Breast epithelium (tissue), 3 donors: ENCODE measurements around the gene ARHGAP9.

Experiments
- POLR2A ChIP-seq: fragments of 450-650 bp; IDR thresholded peaks from one replicate; pipeline ENCODE4 v1.6.1; 2016; ENCODE audit warnings: antibody characterized with exemption, mild to moderate bottlenecking, moderate library complexity
- POLR2AphosphoS5 ChIP-seq, 3 donors: sonication (generic); formaldehyde crosslinking; IDR thresholded peaks; one replicate each; pipeline ENCODE4 v1.6.1; 2017; ENCODE audit warnings: antibody characterized with exemption in 3 of 3
- TF ChIP-seq, protein P1 (sequence below), 3 donors: fragments of 450-650 bp; IDR thresholded peaks; one replicate each; pipeline ENCODE4 v1.5.1; 2016 to 2017; ENCODE audit warnings: antibody characterized with exemption in 3 of 3, mild to moderate bottlenecking in 3 of 3, moderate library complexity in 3 of 3

DNA sequence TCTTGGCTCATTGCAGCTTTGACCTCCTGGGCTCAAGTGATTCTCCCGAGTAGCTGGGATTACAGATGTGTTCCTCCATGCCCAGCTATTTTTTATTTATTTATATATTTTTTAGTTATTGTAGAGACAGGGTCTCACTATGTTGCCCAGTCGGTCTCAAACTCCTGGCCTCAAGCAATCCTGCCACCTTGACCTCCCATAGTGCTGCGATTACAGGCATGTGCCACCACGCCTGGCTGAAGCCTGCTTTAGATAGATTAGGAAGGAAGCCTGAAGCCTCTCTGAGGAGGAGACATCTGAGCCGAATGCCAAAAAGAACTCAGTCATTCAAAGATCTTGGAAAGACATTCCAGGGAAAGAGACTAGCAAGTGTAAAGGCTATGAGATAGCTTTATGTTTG, 34.9 kb downstream of the ARHGAP9 start:
- TF ChIP-seq, protein P1, sequence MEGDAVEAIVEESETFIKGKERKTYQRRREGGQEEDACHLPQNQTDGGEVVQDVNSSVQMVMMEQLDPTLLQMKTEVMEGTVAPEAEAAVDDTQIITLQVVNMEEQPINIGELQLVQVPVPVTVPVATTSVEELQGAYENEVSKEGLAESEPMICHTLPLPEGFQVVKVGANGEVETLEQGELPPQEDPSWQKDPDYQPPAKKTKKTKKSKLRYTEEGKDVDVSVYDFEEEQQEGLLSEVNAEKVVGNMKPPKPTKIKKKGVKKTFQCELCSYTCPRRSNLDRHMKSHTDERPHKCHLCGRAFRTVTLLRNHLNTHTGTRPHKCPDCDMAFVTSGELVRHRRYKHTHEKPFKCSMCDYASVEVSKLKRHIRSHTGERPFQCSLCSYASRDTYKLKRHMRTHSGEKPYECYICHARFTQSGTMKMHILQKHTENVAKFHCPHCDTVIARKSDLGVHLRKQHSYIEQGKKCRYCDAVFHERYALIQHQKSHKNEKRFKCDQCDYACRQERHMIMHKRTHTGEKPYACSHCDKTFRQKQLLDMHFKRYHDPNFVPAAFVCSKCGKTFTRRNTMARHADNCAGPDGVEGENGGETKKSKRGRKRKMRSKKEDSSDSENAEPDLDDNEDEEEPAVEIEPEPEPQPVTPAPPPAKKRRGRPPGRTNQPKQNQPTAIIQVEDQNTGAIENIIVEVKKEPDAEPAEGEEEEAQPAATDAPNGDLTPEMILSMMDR (IDR thresholded peaks at IDR 0.05), result no peak
- no peak for TF ChIP-seq POLR2AphosphoS5 (IDR thresholded peaks at IDR 0.05)
- no peak for TF ChIP-seq POLR2A
